Glomerular endothelial cell (primary cell): ENCODE results near the gene ZEB2. TPM values are rescaled to one million over a fixed set of nuclear protein-coding genes. Genes with fewer than 3 reads are reported as not detected.

ENCODE experiments used
- DNase-seq: peaks from one replicate; pipeline ENCODE4 v3.0.0-alpha.2; 2011; ENCODE audit warnings: low read depth, low spot score; ENCODE audit errors: extremely low read depth
- total RNA-seq: library from RNA; depleted of rRNA; stranded (reverse); fragments of >200 nt; gene quantifications from 2 replicates; pipeline ENCODE4 v1.2.3, GENCODE V29; 2015

Gene ZEB2
- total RNA-seq, 1 donor from 2014 or later, result 28.2 TPM

DNA sequence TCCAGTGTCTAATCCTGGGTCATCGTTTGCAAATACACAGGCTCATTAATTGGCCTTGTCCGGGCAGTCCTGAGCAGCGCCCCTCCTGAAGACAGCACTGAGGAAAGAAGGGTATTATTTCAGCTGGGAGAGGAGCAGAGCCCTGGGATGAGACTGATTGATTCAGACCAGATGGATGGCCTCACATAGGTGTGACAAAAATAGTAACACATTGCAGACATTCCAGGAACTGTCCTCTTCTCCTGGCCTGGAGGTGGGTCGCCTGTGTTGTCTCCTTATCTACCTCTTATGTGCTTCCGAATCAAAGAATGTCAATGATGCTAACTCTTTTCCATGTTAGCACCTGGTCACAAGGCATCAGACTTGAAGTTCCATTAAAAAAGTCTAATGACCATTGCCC, 45.9 kb downstream of the ZEB2 start:
- no peak for DNase-seq

- DNase-seq, result no peak
These were observed 47.0 kb downstream of the ZEB2 start for GRCh38 chr2:144472911-144473310.

- DNase-seq, result no peak
These were observed 47.9 kb downstream of the ZEB2 start for GRCh38 chr2:144472046-144472412.

DNA sequence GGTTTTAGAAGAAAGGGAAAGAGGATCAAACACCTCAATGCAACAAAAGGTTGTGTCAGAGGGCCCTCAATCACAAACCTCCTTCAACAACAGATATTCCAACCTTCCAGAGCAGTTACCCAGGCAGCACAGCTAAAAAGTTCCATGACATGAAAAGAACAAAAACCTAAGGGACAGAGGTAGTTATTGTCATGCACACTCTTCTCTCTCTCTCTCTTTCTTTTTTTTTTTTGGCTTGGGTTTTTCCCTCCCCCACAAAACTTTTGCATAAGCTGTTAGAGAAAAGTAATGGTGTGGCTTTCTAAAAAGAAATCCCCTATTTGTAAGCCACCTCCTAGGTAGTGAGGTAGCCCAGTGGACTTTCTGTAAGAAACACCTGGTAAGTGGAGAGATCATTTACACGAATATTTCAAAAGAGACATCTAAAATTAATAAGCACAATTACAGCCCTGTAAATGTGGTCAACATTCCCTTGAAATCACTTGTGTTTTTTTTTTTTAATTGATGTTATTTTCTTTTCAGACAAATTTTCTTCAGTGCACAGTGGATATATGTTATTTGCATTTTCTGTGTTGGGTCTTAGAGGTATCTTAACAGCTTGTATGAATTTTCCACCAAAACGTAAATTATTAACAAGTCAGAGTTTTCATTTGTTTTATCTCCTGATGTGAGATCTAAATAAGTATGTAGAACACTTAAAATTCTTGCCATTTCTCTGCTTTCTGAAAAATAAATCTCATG, 48.4 kb downstream of the ZEB2 start:
- DNase-seq, result no peak

GRCh38 chr2:144470816-144471215, 49.1 kb downstream of the ZEB2 start:
- no peak for DNase-seq

GRCh38 chr2:144470334-144470733, 49.6 kb downstream of the ZEB2 start:
- DNase-seq, result no peak

- DNase-seq, result no peak
These were observed 50.1 kb downstream of the ZEB2 start for GRCh38 chr2:144469798-144470197.

DNA sequence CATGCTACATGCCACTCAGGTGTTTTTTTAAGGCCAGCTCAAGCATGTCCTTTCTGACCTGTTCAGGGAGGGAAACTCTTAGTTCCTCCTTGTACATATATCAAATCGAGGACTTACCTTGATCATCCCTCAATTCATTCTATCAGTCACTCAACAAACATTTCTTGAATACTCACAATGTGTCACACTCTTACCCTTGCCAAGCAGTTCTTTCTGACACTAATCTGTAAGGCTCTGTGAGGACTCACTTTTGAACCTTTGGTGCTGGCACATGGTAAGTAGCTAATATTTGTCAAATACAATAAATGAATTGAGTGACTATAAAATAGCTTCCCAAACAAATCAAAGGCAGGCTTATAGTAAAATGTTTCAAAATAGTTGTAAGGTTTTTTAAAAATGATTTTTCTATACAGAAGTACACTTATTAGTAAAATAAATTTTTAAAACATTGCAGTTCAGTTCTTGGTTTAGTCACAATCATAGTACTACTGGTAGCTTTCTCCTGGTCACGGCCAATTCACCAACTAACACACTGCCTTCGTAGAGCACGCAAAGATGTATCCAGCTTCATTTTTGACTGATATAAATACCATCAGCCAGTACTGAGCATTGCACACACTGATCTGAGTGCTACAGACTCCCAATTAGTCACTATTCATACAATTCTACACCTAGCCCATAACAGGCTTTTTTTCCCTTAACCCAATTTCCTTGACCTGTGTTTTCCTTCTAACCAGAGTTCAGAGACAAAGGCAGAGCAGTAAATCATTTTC, 50.9 kb downstream of the ZEB2 start:
- DNase-seq, result no peak

GRCh38 chr2:144467502-144468137, 52.3 kb downstream of the ZEB2 start:
- no peak for DNase-seq

DNA sequence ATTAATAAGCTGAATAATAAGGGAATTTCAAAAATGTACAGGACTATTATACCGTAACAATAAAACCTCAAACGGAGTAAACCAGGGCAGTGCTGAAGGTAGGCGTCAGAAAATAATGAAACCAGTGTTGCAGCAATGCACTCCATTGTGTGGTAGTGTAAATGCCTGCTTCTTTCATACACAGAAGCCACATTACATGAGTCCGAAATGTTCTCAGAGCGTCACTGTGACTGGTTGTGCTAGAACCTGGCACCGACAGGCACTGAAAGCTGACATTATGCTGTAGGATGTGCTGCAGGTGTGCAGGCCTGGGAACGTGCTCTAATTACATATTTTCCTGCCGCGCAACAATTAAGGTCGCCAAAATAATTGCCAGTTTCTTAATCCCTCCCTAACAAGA, 53.3 kb downstream of the ZEB2 start:
- no peak for DNase-seq

GRCh38 chr2:144465749-144466148, 54.2 kb downstream of the ZEB2 start:
- no peak for DNase-seq

- no peak for DNase-seq
These were observed 55.2 kb downstream of the ZEB2 start for GRCh38 chr2:144464730-144465129.

DNA sequence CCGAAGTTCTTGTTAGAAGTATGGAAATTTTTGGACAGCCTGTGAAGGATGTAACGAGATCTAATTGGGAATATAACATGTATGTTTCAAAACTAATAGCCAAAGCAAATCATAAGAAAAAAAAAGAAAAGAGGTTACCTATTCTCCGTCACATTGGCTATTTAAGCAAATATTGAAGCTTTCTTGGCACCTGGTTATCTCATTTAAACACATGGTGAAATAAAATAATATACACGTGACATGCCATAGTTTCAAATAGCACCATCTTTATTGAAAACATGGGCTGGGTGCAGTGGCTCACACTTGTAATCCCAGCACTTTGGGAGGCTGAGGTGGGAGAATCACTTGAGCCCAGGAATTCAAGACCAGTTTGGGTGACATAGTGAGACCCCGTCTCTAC, 56.7 kb downstream of the ZEB2 start:
- DNase-seq, result no peak

- no peak for DNase-seq
These were observed 57.7 kb downstream of the ZEB2 start for GRCh38 chr2:144462266-144462665.

- DNase-seq, result no peak
These were observed 58.6 kb downstream of the ZEB2 start for GRCh38 chr2:144461308-144461766.

GRCh38 chr2:144460727-144461307, 59.1 kb downstream of the ZEB2 start:
- no peak for DNase-seq

DNA sequence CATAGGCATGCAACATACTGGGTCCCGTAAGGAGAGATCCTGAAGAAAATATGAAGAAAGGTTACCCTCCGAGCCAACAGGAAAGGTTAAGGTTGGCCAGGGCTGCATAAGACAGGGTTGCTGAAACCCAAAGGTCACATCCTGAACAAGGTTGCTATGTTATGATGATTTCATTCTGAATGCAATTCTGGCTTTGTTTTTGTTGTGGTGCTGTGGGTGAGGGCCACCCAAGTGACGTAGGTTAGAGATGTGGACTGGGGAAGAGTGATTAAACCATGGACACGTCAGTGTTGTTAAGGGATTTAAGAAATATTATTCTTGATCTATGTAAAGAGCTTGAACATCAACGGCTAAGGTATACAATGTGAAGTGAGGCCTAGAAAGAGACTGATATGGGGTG, 60.0 kb downstream of the ZEB2 start:
- peak; percentile 76 for DNase-seq

DNA sequence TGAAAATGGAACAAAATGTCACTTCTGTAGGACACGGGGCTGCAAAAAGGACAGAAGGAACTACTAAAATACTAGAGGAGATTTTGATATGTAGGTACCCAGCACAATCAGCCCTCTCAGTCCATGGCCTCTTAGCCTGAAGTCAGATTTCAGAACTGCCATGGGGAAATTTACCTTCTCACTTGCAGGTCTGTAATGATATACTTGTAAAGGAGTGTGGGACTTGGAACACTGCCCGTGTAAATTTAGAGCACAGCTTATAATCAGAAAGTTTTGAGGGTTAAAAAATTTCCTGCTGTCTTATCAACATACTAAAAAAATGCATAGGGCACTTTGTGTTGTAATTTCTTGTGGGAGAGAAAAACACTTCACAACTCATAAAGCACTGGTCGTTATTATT, 60.6 kb downstream of the ZEB2 start:
- DNase-seq, result no peak

DNA sequence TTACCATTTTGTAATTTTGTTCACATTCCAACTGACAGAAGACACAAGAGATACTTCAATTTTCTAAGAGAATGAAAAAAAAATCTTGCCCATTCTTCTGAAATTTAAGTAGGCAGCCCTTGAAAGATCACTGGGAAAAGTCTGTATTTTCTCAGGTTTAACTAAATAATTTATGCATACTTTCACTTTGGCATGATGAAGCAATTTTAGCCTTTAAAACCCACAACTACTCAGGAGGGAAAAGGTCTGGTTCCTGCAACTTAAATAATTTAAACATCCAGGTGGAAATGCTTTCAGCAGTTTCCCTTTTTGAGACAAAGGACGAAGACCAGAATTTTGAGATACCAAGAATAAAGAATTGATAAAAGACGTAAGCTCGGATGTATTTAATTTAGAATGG, 61.4 kb downstream of the ZEB2 start:
- DNase-seq, result no peak

DNA sequence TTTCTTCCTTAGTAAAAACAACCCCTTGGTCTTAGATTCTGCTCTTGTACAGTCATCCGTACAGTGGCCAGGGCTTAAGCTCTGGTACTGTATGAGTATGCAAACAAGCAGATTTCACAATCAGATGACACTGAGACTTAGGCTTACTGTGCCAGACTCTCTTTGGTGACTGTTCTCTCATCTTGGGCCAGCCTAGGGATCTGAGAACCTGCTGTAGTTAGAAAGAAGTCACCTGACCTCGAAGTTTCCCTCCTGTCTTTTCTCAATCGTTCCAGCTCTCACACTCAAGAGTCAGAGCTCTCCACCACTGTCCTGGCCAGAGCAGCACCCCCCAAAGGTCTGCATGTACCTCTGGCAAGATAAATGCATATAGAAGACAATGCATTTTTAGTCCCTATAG, 63.2 kb downstream of the ZEB2 start:
- DNase-seq, result no peak

DNA sequence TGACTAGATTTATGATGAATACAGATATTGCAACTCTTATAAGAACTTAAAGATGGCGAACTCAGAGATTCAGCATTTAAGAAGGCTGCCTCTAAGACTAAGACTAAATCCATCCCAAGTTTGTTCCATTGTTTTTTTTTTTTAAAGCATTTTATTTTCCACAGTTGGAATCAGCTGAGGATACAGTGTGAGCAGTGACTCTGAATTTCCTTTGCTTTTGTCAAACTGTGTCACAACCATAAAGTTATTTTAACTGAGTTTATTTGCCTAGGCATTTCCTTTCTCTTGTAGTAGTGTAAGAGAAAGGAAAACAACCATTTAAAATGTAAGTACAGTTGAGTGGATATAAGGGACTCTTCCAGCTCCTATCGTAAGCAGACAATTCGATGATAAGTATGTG, 63.9 kb downstream of the ZEB2 start:
- DNase-seq, result no peak
